HG03064 (cell line): ENCODE results near the gene GADD45B.
"Not testable (repeated sequence)": the region's sequence is repeated elsewhere in the genome, so short reads cannot be mapped to it uniquely, and the experiment has no call there.

Experiments used
- ATAC-seq: cut with Tn5 transposase; IDR thresholded peaks from one replicate; pipeline ENCODE4 v1.9.1; 2021; ENCODE audit warnings: low read depth; ENCODE audit not compliant: unreplicated experiment

GADD45B gene

DNA sequence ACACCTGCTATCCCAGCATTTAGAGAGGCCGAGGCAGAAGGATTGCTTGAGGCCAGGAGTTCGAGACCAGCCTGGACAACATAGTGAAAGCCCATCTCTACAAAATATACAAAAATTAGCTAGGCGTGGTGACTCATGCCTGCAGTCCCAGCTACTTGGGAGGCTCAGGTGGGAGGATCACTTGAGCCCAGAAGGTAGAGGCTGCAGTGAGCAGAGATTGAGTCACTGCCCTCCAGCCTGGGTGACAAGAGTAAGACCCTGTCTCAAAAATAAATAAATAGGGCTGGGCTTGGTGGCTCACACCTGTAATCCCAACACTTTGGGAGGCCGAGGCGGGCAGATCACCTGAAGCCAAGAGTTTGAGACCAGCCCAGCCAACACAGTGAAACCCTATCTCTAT, 12.2 kb upstream of the GADD45B start:
- not testable (repeated sequence) for ATAC-seq

DNA sequence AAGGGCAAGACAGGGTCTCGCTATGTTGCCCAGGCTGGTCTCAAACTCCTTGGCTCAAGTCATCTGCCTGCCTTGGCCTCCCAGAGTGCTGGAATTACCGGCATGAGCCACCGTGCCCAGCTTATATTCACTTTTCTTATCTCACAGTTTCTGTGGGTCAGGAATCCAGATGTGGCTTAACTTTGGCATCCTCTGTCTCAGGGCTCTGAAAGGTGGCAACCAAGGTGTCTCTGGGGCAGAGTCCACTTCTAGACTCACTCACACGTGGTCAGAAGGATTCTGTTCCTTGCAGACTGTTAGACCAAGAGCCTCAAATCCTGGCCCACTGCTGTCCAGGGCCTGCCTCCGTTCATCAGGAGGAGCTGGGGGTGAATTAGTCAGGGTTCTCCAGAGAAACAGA, 11.5 kb upstream of the GADD45B start:
- no peak for ATAC-seq

- ATAC-seq: no peak
Measured at GRCh38 chr19:2468596-2468995, 7.3 kb upstream of the GADD45B start.

DNA sequence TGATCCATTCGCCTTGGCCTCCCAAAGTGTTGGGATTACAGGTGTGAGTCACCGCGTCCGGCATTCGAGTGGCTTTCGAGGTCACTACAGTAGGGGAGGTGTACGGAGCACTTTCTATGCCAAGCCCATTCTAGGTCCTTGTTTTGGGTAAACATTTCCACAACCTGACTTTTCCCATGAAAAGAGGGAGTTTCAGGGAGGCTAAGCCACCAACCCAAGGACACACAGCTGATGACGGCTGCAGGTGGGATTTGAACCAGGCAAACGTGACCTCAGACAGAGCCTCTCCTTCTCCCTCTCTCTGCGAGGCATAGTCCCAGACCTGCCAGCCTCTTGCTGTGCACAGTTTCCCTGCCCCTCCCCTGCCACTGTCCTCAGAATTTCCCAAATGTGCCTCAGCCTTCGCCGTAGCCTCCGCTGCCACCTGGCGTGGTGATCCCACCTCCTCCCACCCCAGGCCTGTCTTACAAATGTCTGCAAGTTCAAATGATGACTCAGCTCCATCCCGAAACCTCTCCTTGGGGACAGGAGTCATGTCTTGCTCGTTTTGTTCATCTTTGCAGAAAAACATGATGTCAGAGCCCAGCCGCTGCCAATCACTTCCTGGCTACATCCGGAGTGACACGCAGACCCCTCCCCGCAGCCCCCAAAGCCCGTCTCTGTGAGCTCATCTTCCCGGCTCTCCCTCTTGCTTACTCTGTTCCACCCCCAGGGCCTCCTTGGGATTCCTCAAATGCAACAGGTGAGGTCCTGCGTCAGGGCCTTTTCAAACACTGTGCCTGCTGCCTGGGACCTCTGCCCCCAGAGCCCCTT, 6.6 kb upstream of the GADD45B start:
- ATAC-seq: no peak

- ATAC-seq: not testable (repeated sequence)
Measured at GRCh38 chr19:2469915-2470200, 6.1 kb upstream of the GADD45B start.

DNA sequence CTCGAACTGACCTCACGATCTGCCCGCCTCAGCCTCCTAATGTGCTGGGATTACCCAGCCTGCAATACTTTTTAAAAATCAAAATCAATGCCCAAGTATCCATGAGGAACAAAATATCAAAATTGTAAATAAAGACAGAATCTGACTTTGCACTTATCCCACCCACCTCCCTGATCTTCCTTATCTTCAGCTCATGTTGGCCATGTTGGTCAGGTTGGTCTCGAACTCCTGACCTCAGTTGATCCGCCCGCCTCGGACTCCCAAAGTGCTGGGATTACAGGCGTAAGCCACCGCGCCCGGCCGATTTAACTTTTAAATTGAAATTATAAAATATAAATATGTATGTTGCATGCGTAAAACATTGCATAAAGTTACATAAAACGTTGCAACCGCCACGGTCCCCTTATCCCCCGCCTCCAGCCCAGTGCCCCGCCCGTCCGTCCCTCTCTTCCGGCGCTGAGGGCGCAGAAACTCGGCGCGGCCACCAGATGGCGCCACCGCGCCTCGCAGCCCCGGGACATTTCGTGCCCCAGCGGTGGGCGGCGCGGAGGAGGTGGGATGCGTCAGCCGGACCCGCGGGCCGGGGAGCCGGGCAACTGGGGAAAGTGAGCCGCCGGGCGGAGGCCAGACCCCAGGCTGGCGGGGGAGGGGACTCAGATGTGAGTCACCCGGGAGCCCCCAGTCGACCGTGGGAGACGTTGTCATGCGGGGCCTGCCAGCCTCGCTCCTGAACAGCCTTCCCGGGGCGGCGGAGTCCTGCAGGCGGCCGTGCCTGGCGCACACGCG, 1.5 kb upstream of the GADD45B start:
- peak; percentile 32 for ATAC-seq

DNA sequence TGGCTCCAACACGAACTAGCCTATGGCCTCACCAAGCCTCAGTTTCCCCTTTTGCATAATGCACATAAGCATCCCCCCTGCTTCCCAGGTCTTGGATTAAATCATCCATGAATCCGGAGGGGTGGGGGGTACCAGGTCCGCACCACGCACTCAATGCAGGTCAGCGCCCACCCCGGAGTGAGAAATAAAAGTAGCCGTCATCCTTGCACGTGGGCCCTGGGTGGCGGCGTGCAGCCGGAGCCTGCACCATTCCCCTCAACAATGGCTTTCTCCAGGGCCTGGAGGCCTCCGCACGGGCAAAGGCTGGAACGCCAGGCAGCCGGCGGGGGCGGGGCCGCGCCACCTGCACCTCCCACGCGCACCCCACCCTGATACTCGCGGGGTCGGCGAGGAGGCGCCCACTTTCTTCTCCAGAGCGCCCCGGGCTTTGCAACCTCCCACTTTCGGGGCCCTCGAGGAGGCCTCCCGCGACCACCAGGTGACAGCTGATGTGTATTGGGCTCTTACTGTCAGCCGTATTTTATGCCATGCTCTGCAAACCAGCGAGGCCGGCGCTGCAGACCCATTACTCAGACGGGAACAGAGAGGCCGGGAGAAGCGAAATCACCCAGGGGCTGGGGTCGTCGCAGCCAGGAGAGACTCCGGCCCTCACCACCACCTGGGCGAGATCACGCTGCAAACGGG, 767 bp upstream of the GADD45B start:
- no peak for ATAC-seq

DNA sequence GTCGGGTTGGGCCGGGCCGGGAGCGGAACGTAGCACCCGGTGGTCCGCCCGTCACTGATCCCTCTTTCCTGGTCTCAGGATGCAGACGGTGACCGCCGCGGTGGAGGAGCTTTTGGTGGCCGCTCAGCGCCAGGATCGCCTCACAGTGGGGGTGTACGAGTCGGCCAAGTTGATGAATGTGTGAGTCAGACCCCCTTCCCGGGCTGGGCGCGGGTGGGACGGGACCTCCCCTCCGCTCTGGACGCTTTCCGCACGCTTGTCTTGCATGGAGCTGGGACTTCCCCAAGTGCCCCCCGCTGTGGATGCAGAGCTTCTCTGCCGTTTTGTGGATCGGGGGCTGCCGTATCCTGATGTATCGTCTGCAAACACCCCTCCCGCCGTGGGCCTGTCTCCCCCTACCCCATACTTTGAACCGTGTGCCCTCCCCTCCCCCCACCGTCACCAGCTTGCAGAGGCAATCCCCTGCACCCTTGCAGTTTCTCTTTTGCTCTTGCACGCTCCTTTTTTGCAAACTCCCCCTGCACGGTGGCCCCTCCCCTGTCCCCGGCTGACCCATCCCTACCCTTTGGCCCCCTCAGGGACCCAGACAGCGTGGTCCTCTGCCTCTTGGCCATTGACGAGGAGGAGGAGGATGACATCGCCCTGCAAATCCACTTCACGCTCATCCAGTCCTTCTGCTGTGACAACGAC, 669 bp downstream of the GADD45B start:
- no peak for ATAC-seq

DNA sequence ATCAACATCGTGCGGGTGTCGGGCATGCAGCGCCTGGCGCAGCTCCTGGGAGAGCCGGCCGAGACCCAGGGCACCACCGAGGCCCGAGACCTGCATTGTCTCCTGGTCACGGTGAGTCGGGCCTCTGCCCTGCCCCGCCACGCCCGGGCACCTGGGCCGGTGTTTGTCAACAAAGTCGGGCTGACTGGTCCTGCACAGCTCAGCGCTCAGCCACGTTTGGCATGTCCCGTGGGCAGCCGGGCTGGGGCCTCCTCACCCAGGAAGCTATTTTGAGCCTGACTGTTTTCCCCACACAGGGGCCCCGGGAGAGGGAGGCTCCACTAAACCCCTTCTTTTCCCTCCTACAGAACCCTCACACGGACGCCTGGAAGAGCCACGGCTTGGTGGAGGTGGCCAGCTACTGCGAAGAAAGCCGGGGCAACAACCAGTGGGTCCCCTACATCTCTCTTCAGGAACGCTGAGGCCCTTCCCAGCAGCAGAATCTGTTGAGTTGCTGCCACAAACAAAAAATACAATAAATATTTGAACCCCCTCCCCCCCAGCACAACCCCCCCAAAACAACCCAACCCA, 1.3 kb downstream of the GADD45B start:
- ATAC-seq: no peak

GRCh38 chr19:2477732-2478191, 1.8 kb downstream of the GADD45B start:
- no peak for ATAC-seq

DNA sequence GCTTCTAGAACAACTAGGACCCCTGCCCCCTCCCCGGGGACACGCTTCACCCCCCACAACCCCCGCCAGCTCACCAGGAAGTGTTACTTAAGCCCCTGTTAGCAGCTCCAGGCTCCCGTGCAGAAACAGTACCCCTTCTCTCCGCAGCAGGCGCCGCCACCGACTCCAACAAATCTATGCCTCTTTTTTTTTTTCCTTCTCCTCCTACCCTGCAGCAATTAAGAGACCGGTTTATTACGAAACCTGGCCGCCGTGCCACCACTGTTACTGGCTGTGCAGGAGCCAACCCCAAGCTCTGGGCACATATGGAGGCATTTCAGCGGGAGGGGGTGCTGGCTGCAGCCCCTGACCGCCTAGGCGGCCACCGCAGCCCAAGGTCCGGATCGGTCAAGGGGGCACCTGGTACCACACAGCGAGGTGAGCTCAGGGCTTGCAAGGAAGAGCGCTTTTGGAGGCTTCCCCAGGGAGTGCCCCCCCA, 2.4 kb downstream of the GADD45B start:
- no peak for ATAC-seq

DNA sequence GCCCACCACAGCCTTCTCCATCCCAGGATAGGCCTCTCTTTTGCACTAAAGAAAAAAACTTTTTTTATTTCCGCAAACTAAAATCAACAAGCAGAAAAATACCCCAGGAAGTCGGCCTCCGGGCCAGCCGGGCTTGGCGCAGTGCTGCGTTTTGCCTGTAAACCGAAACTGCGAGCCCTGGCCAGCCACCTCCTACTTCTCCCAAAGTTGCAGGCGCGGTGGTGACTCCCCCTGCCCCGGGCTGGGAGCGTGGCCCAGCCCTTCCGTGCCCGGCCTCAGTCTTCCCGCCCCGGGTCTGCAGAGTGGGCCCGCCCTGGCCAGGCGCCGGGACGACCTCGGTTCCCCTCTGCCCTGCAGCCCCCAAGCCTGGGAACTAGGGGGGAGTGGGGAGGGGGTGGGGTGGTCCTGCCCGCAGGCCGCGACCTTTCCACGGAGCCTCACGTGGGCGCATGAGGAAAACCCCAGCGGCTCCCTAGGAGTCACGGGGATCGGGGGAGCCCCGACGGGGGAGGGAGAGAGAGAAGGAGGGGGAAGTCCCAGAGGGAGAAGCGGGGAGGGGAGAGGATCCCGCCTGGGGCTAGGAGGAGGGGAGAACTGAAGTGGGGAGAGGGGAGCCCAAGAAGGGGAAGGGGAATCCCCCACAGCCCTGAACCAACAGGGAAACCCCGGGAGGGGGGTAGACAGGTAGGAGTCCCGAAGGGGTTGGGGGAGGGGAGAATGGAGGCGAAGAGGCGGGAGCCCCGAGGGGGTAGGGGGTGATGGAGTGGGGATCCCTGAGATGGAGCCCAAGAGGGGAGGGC, 3.0 kb downstream of the GADD45B start:
- ATAC-seq: no peak

- no peak for ATAC-seq
Measured at GRCh38 chr19:2479556-2480194, 3.7 kb downstream of the GADD45B start.

DNA sequence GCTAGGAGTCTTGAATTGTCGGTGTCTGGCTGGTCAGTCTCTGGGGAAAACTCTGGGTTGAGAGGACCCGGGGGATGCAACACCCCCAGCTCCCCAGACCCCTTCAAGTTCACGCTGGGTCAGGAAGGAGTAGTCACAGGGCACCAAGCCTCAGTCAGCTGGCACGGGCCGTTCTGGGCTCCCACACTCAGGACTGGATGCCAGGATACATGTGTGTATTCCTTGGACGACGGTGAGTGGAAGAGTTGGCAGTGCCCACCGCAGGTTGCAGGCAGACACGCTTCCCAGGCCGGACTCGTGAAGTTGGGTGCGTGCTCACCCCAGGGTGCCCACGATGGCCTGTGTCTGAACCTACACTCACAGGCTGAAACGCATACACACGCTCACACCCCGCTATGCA, 5.5 kb downstream of the GADD45B start:
- ATAC-seq: no peak

DNA sequence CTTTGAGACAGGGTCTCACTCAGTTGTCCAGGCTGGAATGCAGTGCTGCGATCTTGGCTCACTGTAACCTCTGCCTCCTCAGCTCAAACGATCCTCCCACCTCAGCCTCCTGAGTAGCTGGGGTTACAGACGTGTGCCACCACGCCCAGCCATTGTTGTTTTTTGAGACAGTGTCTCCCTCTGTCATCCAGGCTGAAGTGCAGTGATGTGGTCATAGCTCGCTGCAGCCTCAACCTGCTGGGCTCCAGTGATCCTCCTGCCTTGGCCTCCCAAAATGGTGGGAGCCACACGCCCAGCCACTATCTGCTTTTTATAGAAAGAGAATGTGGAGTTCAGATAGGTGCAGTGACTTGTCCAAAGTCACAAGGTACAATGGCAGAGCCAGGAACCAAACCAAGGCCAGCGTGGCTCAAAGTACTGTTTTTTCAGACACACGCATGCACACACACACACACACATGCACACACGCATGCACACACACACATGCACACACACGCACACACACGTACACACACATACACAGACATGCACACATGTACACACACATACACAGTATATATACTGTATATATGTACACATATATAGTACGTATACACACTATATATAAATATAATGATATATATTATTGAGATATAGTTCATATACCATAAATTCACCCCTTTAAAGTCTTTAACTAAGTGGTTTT, 6.6 kb downstream of the GADD45B start:
- ATAC-seq: no peak

- no peak for ATAC-seq
Measured at GRCh38 chr19:2483084-2483483, 7.2 kb downstream of the GADD45B start.

GRCh38 chr19:2483484-2484151, 7.7 kb downstream of the GADD45B start:
- ATAC-seq: no peak
